ENCODE measurements around the gene CTSC.

DNA sequence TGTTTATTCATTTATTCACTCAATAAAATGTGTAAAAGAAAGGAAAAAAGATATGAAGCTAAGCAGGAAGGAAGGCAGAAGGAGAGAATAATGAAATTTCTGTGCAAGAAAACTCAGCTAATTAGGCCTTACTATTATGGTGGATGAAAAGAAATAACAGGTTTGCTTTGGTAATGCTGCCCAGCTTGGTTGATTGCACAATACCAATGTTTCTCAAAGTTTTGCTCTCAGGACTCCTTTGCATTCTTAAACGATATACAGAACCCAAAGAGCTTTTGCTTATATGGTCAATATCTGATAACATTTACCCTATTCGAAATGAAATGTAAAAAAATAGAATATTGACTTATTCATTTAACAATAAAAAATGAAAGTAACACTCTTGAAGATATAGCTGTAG lies 7.3 kb upstream of the CTSC start:
- no peak for TF ChIP-seq TEAD4 (CRISPR knock-in tag; IDR thresholded peaks at IDR 0.05)
- TF ChIP-seq, protein P1, sequence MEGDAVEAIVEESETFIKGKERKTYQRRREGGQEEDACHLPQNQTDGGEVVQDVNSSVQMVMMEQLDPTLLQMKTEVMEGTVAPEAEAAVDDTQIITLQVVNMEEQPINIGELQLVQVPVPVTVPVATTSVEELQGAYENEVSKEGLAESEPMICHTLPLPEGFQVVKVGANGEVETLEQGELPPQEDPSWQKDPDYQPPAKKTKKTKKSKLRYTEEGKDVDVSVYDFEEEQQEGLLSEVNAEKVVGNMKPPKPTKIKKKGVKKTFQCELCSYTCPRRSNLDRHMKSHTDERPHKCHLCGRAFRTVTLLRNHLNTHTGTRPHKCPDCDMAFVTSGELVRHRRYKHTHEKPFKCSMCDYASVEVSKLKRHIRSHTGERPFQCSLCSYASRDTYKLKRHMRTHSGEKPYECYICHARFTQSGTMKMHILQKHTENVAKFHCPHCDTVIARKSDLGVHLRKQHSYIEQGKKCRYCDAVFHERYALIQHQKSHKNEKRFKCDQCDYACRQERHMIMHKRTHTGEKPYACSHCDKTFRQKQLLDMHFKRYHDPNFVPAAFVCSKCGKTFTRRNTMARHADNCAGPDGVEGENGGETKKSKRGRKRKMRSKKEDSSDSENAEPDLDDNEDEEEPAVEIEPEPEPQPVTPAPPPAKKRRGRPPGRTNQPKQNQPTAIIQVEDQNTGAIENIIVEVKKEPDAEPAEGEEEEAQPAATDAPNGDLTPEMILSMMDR (IDR thresholded peaks at IDR 0.05): no peak
- TF ChIP-seq ETV6 (CRISPR knock-in tag; IDR thresholded peaks at IDR 0.05): no peak
- no peak for TF ChIP-seq ESRRA (CRISPR knock-in tag; IDR thresholded peaks at IDR 0.05; ENCODE audit: borderline replicate concordance)
- TF ChIP-seq, protein P2, sequence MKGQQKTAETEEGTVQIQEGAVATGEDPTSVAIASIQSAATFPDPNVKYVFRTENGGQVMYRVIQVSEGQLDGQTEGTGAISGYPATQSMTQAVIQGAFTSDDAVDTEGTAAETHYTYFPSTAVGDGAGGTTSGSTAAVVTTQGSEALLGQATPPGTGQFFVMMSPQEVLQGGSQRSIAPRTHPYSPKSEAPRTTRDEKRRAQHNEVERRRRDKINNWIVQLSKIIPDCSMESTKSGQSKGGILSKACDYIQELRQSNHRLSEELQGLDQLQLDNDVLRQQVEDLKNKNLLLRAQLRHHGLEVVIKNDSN (CRISPR knock-in tag; IDR thresholded peaks at IDR 0.05): no peak
- no peak for TF ChIP-seq ZNF232 (CRISPR knock-in tag; IDR thresholded peaks at IDR 0.05)
- TF ChIP-seq, protein P3, sequence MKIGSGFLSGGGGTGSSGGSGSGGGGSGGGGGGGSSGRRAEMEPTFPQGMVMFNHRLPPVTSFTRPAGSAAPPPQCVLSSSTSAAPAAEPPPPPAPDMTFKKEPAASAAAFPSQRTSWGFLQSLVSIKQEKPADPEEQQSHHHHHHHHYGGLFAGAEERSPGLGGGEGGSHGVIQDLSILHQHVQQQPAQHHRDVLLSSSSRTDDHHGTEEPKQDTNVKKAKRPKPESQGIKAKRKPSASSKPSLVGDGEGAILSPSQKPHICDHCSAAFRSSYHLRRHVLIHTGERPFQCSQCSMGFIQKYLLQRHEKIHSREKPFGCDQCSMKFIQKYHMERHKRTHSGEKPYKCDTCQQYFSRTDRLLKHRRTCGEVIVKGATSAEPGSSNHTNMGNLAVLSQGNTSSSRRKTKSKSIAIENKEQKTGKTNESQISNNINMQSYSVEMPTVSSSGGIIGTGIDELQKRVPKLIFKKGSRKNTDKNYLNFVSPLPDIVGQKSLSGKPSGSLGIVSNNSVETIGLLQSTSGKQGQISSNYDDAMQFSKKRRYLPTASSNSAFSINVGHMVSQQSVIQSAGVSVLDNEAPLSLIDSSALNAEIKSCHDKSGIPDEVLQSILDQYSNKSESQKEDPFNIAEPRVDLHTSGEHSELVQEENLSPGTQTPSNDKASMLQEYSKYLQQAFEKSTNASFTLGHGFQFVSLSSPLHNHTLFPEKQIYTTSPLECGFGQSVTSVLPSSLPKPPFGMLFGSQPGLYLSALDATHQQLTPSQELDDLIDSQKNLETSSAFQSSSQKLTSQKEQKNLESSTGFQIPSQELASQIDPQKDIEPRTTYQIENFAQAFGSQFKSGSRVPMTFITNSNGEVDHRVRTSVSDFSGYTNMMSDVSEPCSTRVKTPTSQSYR (CRISPR knock-in tag; IDR thresholded peaks at IDR 0.05): no peak
- TF ChIP-seq, protein P4, sequence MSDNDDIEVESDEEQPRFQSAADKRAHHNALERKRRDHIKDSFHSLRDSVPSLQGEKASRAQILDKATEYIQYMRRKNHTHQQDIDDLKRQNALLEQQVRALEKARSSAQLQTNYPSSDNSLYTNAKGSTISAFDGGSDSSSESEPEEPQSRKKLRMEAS (CRISPR knock-in tag; IDR thresholded peaks at IDR 0.05): no peak
